HG03354 (cell line): Measurements from ENCODE around the gene ANAPC5.
A peak's percentile ranks its signal among the peaks of the same experiment; 100 is the strongest.
"Not testable (repeated sequence)": the region's sequence is repeated elsewhere in the genome, so short reads cannot be mapped to it uniquely, and the experiment has no call there.

ENCODE experiments used
- ATAC-seq: cut with Tn5 transposase; IDR thresholded peaks from one replicate; pipeline ENCODE4 v1.9.1; 2021; ENCODE audit warnings: mild to moderate bottlenecking; ENCODE audit not compliant: unreplicated experiment, poor library complexity, severe bottlenecking

Gene ANAPC5, protein sequence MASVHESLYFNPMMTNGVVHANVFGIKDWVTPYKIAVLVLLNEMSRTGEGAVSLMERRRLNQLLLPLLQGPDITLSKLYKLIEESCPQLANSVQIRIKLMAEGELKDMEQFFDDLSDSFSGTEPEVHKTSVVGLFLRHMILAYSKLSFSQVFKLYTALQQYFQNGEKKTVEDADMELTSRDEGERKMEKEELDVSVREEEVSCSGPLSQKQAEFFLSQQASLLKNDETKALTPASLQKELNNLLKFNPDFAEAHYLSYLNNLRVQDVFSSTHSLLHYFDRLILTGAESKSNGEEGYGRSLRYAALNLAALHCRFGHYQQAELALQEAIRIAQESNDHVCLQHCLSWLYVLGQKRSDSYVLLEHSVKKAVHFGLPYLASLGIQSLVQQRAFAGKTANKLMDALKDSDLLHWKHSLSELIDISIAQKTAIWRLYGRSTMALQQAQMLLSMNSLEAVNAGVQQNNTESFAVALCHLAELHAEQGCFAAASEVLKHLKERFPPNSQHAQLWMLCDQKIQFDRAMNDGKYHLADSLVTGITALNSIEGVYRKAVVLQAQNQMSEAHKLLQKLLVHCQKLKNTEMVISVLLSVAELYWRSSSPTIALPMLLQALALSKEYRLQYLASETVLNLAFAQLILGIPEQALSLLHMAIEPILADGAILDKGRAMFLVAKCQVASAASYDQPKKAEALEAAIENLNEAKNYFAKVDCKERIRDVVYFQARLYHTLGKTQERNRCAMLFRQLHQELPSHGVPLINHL

DNA sequence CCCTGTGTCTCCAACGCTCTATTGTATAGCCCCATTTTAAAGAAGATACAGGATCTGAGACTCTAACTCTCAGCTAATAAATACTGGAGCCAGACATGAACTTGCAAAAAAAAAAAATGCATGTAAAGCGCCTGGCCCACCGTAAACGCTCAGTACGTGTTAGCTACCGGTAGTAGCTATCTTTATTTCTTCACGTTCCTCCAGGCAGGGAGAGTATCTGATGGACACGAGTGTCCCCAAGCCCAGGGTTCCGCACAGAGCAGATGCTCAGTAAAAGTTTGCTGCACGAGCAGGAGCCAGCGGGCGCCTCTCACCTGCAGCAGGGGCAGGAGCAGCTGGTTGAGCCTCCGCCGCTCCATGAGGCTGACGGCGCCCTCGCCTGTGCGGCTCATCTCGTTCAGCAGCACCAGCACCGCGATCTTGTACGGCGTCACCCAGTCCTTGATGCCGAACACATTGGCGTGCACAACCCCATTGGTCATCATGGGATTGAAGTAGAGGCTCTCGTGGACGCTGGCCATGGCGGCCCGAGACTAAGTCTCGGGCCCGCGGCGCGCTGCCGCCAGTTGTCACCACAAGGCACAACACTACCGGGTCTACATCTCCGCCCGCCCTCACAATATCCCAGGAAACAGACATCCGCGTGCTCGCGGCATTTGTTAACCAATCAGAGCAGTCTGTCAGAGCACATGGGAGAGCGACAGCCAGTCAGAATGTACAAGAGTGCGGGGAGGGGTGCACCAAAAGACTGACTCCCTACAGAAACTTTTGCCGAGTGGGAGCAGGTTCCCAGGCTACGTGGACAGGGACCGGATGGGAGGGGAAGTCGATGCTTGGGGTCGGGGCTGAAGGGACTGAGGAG, at the start of gene ANAPC5:
TSS of gene ANAPC5 (minus strand) at position 592 of the 862 bp plus-strand sequence. CDS start at position 521, 71 bp downstream.
- ATAC-seq, result peak; percentile 99

DNA sequence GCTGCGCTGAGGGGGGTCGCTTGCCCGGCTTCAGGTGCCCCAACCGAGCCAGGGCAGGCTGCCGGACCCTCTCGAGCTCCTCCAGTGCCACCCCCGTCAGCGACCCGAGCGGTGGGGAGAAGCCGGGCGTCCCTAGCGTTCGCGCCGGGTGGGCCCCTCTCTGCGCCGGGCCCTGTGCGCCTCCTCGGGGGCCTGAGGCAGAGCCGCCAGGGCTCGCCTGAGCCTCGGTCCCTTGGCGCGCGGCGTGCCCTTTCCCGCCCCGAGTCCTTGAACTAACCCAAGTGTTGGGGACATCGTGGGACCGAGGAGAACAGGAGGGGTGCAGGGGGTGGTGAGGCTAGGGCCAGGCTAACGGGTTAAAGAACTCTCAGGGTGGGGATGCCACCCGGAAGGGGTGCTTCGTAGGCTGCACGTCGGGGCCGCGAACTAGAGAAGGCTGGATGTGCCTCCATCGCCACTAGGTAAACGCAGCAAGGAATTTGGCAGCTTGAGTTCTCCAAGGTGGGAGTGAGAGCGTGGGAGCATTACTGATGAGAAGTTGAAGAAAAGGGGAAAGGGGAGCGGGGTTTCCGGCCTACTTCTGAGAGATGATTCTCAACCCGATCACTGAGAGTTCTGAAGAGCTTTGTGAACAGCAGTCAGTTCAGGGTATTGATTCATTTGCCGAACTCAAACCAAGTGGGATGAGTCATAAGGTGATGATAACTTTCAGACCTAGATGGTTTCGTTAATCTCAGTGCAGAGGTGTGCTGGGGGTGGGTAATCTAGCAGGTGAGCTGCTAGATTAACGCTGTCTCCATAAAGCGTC, 48.3 kb upstream of the ANAPC5 start:
- ATAC-seq, result peak; percentile 45

DNA sequence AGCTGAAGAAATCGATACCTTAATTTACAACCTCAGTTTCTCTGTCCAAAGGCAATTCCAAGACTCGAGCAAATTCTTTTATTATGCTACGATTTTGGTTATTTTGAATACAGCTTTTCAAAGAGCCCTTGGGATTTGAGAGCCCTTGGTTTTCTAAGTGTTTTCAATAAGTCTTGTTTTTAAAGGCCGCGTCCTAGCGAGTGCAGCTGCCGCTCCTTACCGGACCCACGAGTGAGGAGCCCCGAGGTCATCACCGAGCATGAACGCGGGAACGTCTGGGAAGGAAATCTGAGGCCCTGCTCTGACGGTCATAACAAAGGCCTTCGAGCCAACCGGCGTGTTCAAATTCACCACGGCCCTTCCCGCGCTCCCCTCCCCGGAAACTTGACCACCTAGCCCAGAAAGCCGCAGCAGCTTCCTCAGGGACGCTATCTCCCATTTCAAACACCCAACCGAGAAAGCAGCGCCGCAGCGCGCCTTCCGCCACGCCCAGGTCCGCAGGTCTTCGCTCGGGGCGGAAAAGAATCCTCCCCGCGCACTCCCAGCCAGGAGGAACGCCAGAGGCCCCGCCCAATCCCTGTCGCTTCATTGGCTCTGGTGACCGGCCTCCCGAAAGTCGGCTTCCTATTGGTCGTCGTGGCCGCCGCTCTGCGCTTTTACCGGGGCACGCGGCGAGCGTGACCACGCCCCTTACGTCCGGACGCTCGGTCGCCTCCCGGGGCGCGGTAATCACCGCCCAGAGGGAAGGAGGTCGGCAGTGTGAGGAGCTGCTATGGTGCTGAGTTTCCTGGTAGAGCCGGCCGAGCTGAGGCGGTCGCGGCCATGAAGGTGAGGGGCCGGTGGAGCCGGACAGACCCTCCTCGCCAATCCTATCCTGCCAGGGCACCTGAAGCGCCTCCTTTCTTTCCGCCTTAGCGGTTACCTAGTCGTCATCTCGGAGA, 47.5 kb upstream of the ANAPC5 start, which contains the start of gene RNF34:
TSS of gene RNF34 (plus strand) at position 728 of the 941 bp plus-strand sequence. CDS start at position 823, 95 bp downstream.
- peak; percentile 89 for ATAC-seq

DNA sequence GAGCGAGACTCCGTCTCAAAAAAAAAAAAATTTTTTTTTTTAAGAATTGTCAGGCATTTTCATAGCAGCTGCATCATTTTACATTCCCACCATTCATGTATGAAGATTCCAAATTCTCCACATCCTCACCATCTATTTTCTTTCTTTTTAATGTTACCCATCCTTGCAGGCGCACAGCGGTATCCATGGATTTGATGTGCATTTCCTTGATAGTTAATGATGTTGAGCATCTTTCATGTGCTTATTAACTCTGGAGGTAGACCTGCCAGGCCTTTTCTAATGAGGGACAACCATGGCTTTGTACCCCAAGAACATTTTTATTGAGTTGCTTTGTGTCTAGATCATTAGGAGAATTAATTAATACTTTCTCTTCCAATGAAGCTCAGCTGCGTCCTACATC, 46.1 kb upstream of the ANAPC5 start:
- no peak for ATAC-seq

DNA sequence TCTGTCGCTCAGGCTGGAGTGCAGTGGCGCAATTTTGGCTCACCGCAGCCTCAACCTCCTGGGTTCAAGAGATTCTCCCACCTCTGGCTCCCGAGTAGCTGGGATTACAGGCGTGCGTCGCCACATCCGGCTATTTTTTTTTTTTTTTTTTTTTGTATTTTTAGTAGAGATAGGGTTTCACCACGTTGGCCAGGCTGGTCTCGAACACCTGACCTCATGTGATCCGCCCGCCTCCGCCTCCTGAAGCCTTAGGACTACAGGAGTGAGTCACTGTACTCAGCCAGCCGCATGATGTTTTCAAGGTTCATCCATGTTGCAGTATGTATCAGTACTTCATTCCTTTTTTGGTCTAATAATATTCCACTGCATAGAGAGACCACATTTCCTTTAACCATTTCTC, 45.3 kb upstream of the ANAPC5 start:
- ATAC-seq, result no peak

DNA sequence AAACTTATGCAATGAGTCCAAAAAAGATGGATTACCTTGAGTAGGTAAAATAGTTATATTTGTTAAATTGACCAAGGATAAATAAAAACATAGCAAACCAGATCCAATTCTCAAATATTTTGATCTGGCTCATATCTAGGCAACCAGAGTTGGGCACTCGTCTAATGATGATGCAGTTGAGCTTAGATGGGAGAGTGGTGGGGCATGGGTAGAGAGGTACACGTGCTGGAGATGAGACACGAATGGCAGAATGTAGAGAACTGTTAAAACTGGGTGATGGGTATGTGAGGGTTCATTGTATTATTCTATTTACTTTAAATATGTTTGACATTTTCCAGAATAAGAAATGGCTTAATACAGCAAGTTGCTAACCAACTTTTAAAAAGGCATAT, 40.1 kb upstream of the ANAPC5 start:
- no peak for ATAC-seq

DNA sequence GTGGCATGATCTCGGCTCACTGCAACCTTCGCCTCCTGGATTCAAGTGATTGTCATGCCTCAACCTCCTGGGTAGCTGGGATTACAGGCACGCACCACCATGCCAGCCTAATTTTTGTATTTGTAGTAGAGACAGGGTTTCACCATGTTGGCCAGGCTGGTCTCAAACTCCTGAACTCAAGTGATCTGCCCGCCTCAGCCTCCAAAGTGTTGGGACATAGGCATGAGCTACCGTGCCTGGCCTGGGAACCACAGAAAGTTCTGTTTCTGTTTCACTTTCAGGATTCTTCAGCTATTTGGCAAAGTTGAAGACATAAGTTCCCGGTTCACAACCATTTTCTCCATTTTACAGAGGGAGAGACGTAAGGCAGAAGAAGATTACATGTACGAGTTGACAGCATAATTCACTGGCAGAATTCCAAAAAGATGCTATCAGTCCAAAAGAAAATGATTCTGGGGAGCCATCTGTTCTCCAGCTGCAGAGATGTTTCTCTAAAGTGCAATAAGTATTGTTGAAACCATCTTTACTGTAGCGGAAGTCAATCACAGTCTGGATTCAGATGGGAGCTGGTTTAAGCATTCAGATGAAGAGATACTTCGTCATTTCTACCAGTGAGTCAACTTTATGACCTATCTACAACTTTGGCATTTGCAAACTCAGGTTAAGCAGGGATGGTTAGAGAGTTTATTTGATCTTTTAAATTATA, 39.6 kb upstream of the ANAPC5 start:
- peak; percentile 47 for ATAC-seq

DNA sequence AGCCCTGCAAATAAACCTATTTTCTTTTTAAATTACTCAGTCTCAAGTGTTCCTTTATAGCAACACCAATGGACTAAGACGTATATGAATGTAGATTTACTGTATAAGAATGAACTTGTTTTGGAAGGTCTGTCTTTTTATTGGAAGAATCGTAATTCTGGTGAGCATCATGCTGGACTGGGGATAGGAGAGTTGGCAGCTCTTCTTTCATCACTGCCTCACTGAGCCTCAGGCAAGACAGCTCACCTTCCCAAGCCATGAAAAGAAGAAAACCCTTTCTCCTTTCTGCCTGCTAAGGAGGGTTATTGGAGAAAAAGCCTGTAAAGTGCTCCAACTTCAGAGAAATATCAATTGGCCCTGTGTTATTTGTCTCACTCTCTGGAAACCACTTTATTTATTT, 38.6 kb upstream of the ANAPC5 start:
- ATAC-seq, result no peak

DNA sequence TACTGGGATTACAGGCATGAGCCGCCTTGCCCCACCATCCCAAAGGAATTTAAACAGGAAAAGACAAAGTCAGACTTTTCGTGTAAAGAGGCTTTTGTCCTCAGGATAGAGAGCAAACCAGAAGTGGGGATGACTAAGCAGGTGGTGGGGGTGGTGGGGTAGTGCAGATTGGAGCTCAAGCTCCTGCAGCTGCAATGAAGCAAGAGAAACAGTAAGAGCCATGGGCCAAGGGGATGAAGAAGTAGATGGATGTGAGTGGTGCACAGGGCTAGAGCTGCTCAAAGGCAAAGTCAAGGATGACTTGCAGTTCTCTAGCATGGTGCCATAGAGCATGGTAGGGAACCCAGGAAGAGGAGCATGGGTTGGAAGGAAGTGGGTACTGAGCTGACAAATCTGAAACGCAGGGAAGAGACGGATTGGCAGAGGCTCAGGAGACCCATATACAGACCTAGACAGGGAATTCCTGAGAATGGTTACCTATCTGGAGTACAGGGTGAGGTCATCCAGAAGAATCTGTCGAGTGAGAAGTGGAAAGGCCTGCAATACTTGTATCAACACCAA, 36.3 kb upstream of the ANAPC5 start:
- ATAC-seq, result no peak

DNA sequence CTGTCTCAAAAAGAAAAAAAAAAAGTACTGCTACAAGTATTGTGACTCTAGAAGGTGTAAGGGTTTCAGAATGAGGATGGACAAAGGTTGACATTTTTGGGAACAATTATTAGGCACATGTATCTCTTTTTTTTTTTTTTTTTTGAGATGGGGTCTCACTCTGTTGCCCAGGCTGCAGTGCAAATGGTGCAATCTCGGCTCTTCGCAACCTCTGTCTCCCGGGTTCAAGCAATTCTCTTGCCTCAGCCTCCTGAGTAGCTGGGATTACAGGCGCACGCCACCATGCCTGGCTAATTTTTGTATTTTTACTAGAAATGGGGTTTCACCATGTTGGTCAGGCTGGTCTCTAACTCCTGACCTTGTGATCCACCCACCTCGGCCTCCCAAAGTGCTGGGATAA, 32.7 kb upstream of the ANAPC5 start:
- ATAC-seq, result not testable (repeated sequence)

DNA sequence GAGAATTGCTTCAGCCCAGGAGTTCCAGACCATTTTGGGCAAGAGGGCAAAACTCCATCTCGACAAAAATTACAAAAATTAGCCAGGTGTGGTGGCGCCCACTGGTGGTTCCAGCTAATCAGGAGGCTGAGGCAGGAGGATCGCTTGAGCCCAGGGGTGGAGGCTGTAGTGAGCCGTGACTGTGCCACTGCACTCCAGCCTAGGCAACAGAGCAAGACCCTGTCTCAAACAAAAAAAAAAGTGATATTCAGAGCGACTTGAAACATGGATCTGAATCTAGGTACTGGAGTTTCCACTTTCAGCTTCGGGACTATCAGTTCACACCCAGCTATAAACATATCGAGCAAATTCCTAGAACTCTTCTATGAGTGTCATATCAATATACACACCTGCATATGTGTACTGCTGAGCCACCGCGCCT, 31.4 kb upstream of the ANAPC5 start:
- no peak for ATAC-seq

DNA sequence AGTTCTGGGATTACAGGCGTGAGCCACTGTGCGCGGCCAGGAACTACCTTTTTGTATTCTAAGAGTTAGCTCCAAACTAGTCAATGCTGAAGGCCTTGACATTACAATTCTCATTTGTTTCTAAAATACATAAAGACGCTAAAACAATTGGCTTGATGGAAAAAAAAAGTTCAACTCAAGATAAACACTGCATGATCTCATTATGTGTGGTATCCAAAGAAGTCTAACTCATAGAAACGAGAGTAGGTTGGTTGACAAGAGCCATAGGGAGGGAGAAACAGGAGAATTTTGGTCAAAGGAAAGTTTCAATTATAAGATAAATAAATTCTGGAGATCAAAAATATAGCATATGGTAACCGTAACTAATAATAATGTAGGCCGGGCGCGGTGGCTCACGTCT, 27.7 kb upstream of the ANAPC5 start:
- ATAC-seq, result no peak

DNA sequence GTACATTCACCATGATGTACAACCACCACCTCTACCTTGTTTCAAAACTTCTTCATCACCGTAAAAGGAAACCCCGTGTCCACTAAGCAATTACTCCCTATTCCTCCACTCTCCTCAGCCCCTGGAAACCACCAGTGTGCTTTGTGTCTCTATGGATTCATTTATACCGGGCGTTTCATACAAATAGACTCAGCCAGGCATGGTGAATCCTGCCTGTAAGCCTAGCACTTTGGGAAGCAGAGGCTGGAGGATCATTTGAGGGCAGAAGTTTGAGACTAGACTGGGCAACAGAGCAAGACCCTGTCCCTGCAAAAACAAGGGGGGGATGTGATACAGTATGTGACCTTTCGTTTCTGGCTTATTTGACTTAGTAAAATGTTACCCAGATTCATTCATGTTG, 26.5 kb upstream of the ANAPC5 start:
- ATAC-seq, result no peak

DNA sequence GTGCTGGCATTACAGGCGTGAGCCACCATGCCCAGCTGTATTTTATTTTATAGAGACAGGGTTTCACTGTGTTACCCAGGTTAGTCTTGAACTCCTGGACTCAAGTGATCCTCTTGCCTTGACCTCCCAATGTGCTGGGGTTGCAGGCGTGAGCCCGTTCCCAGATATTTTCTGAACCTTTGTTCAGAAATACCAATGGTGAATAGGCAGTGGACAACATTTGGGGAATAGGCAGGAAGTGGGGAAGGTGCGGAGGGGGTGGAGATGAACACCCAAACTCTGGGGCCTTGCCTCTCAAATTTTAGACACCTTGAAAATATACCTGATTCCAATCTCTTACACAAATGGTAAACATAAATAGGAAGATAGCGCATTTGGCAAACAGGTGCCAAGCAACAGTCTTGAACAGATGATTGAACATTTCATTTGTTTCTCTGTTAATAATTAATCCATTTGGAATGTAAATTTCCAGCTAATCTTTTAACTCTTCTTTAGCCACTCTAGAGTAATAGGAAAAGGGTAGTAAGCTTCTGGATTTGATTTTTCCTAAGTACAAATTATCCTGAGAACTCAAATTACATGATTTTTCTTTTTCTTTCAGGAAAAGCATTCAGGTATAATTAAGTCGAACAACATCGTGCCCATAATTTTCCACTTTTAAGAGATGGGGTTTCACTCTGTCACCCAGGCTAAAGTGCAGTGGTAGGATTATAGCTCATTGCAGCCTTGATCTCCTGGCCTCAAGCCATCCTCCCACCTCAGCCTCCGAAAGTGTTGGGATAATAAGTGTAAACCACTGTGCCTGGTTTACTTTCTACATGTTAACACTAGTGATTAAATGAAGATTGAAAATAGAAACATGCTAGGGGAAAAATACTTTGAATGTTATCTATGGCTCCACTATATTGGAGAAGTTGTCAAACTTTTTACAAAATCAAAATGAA, 24.8 kb upstream of the ANAPC5 start:
- ATAC-seq, result no peak

DNA sequence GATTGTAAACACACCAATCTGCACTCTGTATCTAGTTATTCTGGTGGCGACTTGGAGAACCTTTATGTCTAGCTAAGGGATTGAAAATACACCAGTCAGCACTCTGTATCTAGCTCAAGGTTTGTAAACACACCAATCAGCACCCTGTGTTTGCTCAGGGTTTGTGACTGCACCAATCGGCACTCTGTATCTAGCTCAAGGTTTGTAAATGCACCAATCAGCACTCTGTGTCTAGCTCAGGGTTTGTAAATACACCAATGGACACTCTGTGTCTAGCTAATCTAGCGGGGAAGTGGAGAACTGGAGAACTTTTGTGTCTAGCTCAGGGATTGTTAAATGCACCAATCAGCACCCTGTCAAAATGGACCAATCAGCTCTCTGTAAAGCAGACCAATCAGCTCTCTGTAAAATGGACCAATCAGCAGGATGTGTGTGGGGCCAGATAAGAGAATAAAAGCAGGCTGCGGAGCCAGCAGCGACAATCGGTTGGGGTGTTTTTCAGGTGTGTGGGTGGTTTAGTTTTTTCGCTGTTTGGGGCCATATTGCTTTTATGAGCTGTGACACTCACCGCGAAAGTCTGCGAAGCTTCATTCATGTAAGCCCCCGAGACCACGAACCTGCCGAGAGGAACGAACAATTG, 22.9 kb upstream of the ANAPC5 start:
- ATAC-seq, result not testable (repeated sequence)

DNA sequence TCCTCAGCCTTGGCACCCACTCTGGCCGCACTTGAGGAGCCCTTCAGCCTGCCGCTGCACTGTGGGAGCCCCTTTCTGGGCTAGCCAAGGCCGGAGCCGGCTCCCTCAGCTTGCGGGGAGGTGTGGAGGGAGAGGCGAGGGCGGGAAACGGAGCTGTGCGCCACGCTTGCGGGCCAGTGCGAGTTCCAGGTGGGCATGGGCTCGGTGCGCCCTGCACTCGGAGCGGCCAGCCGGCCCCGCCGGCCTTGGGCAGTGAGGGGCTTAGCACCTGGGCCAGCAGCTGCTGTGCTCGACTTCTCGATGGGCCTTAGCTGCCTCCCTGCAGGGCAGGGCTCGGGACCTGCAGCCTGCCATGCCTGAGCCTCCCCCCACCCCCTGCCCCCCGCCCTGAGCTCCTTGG, 22.1 kb upstream of the ANAPC5 start:
- not testable (repeated sequence) for ATAC-seq
